Memory B cell (primary cell): Measurements from ENCODE around the gene GAB4.
"Not testable (repeated sequence)": the region's sequence is repeated elsewhere in the genome, so short reads cannot be mapped to it uniquely, and the experiment has no call there.

Experiments used
- ATAC-seq: fragments of 150-1000 bp; cut with Tn5 transposase; 2 replicates; pipeline ENCODE4 v1.10.0; 2021; ENCODE audit warnings: low read depth, mild to moderate bottlenecking, moderate library complexity
- DNase-seq, 2 donors: peaks; one replicate each; pipeline ENCODE4 v3.0.0; 2022; ENCODE audit warnings: low spot score in 2 of 2
- H3K27ac Mint-ChIP-seq: one replicate; pipeline ENCODE4 v1.8.0; 2022; ENCODE audit warnings: mild to moderate bottlenecking, moderate library complexity, mixed read lengths
- H3K27me3 Mint-ChIP-seq: one replicate; pipeline ENCODE4 v1.8.0; 2022; ENCODE audit warnings: mixed read lengths
- H3K36me3 Mint-ChIP-seq: one replicate; pipeline ENCODE4 v1.8.0; 2022; ENCODE audit warnings: mild to moderate bottlenecking, mixed read lengths
- H3K4me1 Mint-ChIP-seq: one replicate; pipeline ENCODE4 v1.8.0; 2022; ENCODE audit warnings: mixed read lengths
- H3K4me3 Mint-ChIP-seq: one replicate; pipeline ENCODE4 v1.8.0; 2022; ENCODE audit warnings: mild to moderate bottlenecking, moderate library complexity, mixed read lengths
- H3K9me3 Mint-ChIP-seq: one replicate; pipeline ENCODE4 v1.8.0; 2022; ENCODE audit warnings: mixed read lengths

GAB4 gene

DNA sequence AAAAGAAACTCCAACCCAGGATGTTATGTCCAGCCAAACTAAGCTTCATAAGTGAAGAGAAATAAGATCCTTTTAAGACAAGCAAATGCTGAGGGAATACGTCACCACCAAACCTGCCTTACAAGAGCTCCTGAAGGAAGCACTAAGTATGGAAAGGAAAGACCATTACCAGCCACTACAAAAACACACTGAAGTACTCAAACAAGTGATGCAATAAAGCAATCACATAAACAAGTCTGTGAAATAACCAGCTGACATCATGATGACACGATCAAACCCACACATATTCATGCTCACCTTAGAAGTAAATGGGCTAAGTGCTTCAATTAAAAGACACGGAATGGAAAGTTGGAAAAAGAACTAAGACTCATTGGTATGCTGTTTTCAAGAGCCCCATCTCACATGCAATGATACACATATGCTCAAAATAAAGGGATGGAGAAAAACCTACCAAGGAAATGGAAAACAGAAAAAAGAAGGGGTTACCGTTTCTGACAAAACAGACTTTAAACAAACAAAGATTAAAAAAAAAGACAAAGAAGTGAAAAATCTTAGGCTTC lies 82.5 kb downstream of the GAB4 start:
- ATAC-seq = no peak
- Mint-ChIP-seq H3K36me3 (no peaks in the 10 kb centered on the region), H3K4me3 (no peak overlapping the region), H3K4me1 (peaks cover 9% of the 10 kb centered on the region), H3K27ac (no peak overlapping the region), H3K9me3 (peaks cover 3% of the 10 kb centered on the region), H3K27me3 (peaks cover 16% of the 10 kb centered on the region)
- no peak for DNase-seq

- peaks cover 9% of the 10 kb centered on the region for H3K4me1 Mint-ChIP-seq
Measured at GRCh38 chr22:16922706-16923105, 85.3 kb downstream of the GAB4 start.

DNA sequence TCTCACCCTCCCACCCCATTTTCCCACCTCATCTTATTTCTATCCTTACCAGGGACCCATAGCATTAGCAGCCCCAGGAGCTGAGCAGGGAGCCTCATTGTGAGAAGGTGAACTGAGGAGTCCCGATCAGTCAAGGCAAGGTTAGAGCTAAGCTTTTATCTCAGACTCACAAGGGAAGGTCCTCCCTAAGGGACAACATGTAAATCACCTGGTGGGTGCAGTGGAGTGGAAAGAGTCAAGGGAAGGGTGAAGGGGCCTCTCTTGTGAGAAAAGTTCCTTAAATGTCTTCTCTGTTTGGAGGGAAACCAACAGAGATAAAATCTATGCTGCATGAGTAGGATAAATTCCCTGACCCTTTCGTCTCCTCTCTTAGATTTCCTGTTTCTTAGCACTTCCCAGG lies 85.9 kb downstream of the GAB4 start:
- Mint-ChIP-seq H3K27ac (no peak overlapping the region), H3K36me3 (no peaks in the 10 kb centered on the region), H3K27me3 (peaks cover 8% of the 10 kb centered on the region), H3K4me1 (peaks cover 14% of the 10 kb centered on the region), H3K4me3 (no peak overlapping the region), H3K9me3 (peaks cover 3% of the 10 kb centered on the region)
- no peak for ATAC-seq
- no peak for DNase-seq

More at GRCh38 chr22:16922706-16923105, 85.3 kb downstream of the GAB4 start:
- Mint-ChIP-seq H3K9me3 (peaks cover 3% of the 10 kb centered on the region), H3K27ac (no peak overlapping the region), H3K4me3 (no peak overlapping the region), H3K36me3 (no peaks in the 10 kb centered on the region), H3K27me3 (peaks cover 4% of the 10 kb centered on the region)
- no peak for DNase-seq
- no peak for ATAC-seq

DNA sequence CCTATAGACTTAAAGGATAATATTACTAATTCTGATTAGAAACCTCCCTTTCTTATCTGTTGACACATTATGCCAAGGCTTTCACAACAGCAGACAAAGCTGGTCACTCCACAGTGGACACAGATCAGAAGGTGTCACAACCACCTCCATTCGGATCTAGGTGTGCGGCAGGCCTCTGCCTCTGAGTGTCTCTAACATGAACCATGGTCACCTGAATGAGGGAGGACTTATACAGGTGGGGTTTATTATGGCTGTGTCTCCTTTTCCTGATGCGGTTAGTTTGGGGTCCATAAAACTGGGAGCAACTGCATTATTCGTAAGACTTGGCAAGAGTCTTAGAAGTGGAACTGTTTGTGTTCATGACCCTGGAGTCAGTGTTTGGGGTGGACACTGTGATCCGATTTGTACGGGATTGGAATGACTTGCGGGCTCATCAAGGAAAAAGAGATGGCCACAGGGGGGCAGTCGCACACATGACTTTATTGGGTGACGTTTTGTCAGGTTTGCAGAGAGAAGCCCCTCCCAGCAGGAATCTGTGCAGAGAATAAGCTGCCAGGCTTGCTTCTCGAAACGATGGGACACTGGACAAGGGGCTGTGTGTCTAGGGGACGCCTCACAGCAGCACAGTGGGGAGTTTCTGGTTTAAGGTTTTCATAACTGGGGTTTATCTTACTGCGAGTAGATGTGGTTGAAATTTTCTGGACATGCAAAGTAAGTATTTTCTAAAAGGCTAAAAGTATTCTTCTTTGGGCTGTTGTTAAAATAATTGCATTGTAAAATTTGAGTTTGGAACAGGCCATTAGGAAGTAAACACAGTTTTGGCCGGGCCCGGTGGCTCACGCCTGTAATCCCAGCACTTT lies 90.6 kb downstream of the GAB4 start:
- H3K4me1 Mint-ChIP-seq = peaks cover 16% of the 10 kb centered on the region
- no peaks in the 10 kb centered on the region for H3K36me3 Mint-ChIP-seq
- DNase-seq (peak; percentile 42 to 58), ATAC-seq (peak; percentile 67)
- no peak overlapping the region for H3K27ac Mint-ChIP-seq
- H3K9me3 Mint-ChIP-seq = peaks cover 1% of the 10 kb centered on the region
- H3K27me3 Mint-ChIP-seq = peaks cover 6% of the 10 kb centered on the region
- no peak overlapping the region for H3K4me3 Mint-ChIP-seq

DNA sequence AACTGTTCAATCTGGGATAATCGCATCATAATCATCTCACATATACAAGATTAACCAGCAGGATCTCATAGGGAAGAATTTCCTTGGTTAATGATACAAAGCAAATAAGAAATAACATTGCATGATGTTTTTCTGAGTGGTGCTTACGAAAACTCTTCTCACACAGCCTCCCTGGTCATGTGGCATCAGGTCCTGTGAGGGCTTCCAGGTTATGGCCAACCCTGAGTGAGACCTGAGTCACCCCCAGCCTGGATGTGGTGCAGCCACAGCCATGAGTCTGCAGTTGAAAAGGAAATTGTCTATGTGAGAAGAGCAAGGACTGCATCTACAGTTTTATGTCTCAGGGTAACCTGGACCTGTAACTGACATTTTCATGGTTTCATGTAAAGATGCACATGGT lies 92.3 kb downstream of the GAB4 start:
- no peak overlapping the region for H3K4me3 Mint-ChIP-seq
- DNase-seq (no peak), ATAC-seq (no peak)
- H3K4me1 Mint-ChIP-seq = peaks cover 12% of the 10 kb centered on the region
- H3K9me3 Mint-ChIP-seq = no peaks in the 10 kb centered on the region
- peaks cover 6% of the 10 kb centered on the region for H3K27me3 Mint-ChIP-seq
- no peaks in the 10 kb centered on the region for H3K36me3 Mint-ChIP-seq
- H3K27ac Mint-ChIP-seq = no peak overlapping the region

DNA sequence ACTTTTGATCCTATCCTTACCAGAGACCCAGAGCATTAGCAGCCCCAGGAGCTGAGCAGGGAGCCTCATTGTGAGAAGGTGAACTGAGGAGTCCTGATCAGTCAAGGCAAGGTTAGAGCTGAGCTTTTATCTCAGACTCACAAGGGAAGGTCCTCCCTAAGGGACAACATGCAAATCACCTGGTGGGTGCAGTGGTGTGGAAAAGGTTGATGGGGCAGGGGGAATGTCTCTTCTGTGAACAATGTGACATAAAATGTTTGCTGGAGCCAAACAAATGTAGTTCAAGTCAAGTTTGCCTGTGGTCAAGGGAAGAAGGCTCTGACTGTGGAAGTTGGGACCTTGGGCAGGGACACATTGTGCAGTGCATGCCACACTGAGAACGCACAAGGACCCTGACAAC lies 93.1 kb downstream of the GAB4 start:
- H3K9me3 Mint-ChIP-seq, H3K27me3 Mint-ChIP-seq, DNase-seq, ATAC-seq, H3K36me3 Mint-ChIP-seq, H3K4me3 Mint-ChIP-seq, H3K27ac Mint-ChIP-seq: not testable (repeated sequence)
- peaks cover 12% of the 10 kb centered on the region for H3K4me1 Mint-ChIP-seq

GRCh38 chr22:16914006-16914405 lies 94.0 kb downstream of the GAB4 start:
- ATAC-seq (no peak), DNase-seq (no peak)
- Mint-ChIP-seq H3K36me3 (no peaks in the 10 kb centered on the region), H3K4me1 (peaks cover 12% of the 10 kb centered on the region), H3K4me3 (no peak overlapping the region), H3K27me3 (peaks cover 10% of the 10 kb centered on the region), H3K27ac (no peak overlapping the region), H3K9me3 (no peaks in the 10 kb centered on the region)

GRCh38 chr22:16912281-16912680 lies 95.7 kb downstream of the GAB4 start:
- no peaks in the 10 kb centered on the region for H3K36me3 Mint-ChIP-seq
- no peak for ATAC-seq
- no peak overlapping the region for H3K4me3 Mint-ChIP-seq
- no peaks in the 10 kb centered on the region for H3K9me3 Mint-ChIP-seq
- peaks cover 5% of the 10 kb centered on the region for H3K27me3 Mint-ChIP-seq
- no peak overlapping the region for H3K27ac Mint-ChIP-seq
- peaks cover 8% of the 10 kb centered on the region for H3K4me1 Mint-ChIP-seq
- DNase-seq = no peak
